ENCODE measurements around the gene HES6. TPM values are rescaled to one million over a fixed set of nuclear protein-coding genes. Genes with fewer than 3 reads are reported as not detected.

The HES6 gene
- total and polyA plus RNA-seq, 10 of the 15 experiments (the other 5 are each of a cell fraction or from before 2014, with no cell fraction given), result 0.11 to 1.7 (median 0.83) TPM

GRCh38 chr2:238288650-238289573, 49.1 kb upstream of the HES6 start (continued):
- TF ChIP-seq NFXL1 (IDR thresholded peaks at IDR 0.05; ENCODE audit: borderline replicate concordance) (no peak), POLR2AphosphoS2 (IDR thresholded peaks at IDR 0.05; ENCODE audit: low read depth, low read length) (no peak; the same call in 1 of the 2 replicates), SIN3A (IDR thresholded peaks at IDR 0.05; ENCODE audit: low read depth, low read length) (peak; percentile 73), POLR2A (IDR thresholded peaks at IDR 0.05; ENCODE audit: low read depth, low read length) (peak; percentile 85), SP1 (IDR thresholded peaks at IDR 0.05; ENCODE audit: low read depth, low read length) (peak; percentile 95), EZH2 (IDR thresholded peaks at IDR 0.05; ENCODE audit: borderline replicate concordance, control insufficient read depth, low read depth, low read length) (no peak), STAT3 (IDR thresholded peaks at IDR 0.05; ENCODE audit: low read depth, low read length) (no peak), USF2 (IDR thresholded peaks at IDR 0.05; ENCODE audit: borderline replicate concordance, low read depth, low read length) (peak; percentile 19; the same call in 1 of the 2 replicates), CHD4 (IDR thresholded peaks at IDR 0.05) (no peak), MLLT1 (IDR thresholded peaks at IDR 0.05) (no peak), CBFB (IDR thresholded peaks at IDR 0.05; ENCODE audit: low read depth) (no peak), ESRRA (IDR thresholded peaks at IDR 0.05; ENCODE audit: low read length) (no peak), ZBTB4 (CRISPR knock-in tag; IDR thresholded peaks at IDR 0.05) (no peak), REST (IDR thresholded peaks at IDR 0.05; ENCODE audit: low read depth, low read length) (no peak), MTA2 (IDR thresholded peaks at IDR 0.05; ENCODE audit: low read depth) (no peak), SIX5 (IDR thresholded peaks at IDR 0.05; ENCODE audit: low read depth, low read length, severe bottlenecking) (peak; percentile 50)
- TF ChIP-seq, protein P1, sequence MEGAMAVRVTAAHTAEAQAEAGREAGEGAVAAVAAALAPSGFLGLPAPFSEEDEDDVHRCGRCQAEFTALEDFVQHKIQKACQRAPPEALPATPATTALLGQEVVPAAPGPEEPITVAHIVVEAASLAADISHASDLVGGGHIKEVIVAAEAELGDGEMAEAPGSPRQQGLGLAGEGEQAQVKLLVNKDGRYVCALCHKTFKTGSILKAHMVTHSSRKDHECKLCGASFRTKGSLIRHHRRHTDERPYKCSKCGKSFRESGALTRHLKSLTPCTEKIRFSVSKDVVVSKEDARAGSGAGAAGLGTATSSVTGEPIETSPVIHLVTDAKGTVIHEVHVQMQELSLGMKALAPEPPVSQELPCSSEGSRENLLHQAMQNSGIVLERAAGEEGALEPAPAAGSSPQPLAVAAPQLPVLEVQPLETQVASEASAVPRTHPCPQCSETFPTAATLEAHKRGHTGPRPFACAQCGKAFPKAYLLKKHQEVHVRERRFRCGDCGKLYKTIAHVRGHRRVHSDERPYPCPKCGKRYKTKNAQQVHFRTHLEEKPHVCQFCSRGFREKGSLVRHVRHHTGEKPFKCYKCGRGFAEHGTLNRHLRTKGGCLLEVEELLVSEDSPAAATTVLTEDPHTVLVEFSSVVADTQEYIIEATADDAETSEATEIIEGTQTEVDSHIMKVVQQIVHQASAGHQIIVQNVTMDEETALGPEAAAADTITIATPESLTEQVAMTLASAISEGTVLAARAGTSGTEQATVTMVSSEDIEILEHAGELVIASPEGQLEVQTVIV (IDR thresholded peaks at IDR 0.05; ENCODE audit: borderline replicate concordance, partially characterized antibody), result peak; percentile 51

Data from GM12878 (cell line).